ENCODE measurements around the gene SLC66A1.

DNA sequence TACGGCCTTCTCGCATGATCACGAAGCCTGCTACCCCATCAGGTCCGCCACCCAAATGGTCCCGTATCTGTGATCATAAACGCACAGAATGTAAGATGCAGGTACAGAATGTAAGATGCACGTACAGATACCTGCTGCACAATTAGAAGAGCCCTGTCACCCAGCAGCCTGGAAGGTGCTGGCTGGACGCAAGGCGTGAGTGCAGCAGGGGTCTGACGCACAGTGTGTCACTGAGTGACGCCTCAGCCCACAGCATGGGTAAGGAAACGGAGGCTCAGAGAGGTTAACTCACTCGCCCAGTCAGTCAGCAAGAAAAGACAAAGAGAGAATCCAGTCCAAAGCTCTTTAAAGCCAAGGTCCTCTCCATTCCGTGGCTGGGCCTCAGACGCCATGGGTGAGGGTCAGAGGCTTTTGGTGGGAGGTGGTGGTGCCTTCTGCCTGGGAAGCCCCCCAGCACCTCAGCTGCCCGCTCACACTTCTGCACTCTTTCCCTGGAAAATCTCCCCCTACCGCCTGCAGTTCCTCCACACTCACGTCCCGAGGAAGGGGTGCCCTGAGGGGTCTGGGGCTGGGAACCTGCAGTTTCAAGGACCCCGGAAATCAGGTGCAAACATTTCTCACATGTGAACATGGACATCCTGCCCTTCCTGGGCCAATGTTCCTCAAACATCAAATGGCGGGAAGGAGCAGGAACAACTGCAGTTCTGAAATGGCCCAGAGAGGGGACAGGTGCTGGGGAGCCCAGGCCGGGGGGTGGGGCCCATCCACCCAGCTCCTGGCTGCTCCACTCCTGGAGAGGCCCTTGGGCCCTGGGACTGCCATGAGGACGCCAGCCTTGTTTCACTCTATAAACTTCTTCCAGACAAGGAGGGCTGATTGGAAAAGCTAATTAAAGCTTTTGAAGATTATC, 59.4 kb downstream of the SLC66A1 start:
- TF ChIP-seq EZH2 (IDR thresholded peaks at IDR 0.05; ENCODE audit: borderline replicate concordance, low read depth, low read length, severe bottlenecking) (no peak), JUN (IDR thresholded peaks at IDR 0.05; ENCODE audit: borderline replicate concordance, insufficient read depth, insufficient read length, low read depth) (no peak), POLR2A (IDR thresholded peaks at IDR 0.05; ENCODE audit: low read depth, low read length) (no peak), FOS (IDR thresholded peaks at IDR 0.05; ENCODE audit: borderline replicate concordance, insufficient read depth, low read length) (no peak)
- TF ChIP-seq, protein P1, sequence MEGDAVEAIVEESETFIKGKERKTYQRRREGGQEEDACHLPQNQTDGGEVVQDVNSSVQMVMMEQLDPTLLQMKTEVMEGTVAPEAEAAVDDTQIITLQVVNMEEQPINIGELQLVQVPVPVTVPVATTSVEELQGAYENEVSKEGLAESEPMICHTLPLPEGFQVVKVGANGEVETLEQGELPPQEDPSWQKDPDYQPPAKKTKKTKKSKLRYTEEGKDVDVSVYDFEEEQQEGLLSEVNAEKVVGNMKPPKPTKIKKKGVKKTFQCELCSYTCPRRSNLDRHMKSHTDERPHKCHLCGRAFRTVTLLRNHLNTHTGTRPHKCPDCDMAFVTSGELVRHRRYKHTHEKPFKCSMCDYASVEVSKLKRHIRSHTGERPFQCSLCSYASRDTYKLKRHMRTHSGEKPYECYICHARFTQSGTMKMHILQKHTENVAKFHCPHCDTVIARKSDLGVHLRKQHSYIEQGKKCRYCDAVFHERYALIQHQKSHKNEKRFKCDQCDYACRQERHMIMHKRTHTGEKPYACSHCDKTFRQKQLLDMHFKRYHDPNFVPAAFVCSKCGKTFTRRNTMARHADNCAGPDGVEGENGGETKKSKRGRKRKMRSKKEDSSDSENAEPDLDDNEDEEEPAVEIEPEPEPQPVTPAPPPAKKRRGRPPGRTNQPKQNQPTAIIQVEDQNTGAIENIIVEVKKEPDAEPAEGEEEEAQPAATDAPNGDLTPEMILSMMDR (IDR thresholded peaks at IDR 0.05; ENCODE audit: extremely low read depth in 1 of 2, insufficient read depth in 1 of 2, low read depth in 1 of 2, low read length in 2 of 2): no peak
- TF ChIP-seq, protein P2, sequence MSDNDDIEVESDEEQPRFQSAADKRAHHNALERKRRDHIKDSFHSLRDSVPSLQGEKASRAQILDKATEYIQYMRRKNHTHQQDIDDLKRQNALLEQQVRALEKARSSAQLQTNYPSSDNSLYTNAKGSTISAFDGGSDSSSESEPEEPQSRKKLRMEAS (IDR thresholded peaks at IDR 0.05; ENCODE audit: insufficient read depth, insufficient read length): no peak

Measured in endothelial cell of umbilical vein (primary cell).